Left lobe of liver (tissue), 2 donors: Measurements from ENCODE around the gene BLVRA. TPM values are rescaled to one million over a fixed set of nuclear protein-coding genes. Genes with fewer than 3 reads are reported as not detected.

Source experiments
- ATAC-seq: fragments of 200-7000 bp; cut with Tn5 transposase; one replicate; pipeline ENCODE4 v1.9.1; 2020; ENCODE audit warnings: mild to moderate bottlenecking, moderate library complexity
- DNase-seq: peaks from one replicate; pipeline ENCODE4 v3.0.0-alpha.2; 2020; ENCODE audit warnings: low spot score
- total RNA-seq: library from RNA; stranded (reverse); gene quantifications from one replicate; pipeline ENCODE4 v1.2.1, GENCODE V29; 2021
- donor health status: DM: no; HTN: no; CAD: no; lungs with moderate emphysema.
- donor health status: DM: no; HTN: yes; CAD: no.

Gene BLVRA
- total RNA-seq, 1 donor from 2014 or later: 4.0 TPM

DNA sequence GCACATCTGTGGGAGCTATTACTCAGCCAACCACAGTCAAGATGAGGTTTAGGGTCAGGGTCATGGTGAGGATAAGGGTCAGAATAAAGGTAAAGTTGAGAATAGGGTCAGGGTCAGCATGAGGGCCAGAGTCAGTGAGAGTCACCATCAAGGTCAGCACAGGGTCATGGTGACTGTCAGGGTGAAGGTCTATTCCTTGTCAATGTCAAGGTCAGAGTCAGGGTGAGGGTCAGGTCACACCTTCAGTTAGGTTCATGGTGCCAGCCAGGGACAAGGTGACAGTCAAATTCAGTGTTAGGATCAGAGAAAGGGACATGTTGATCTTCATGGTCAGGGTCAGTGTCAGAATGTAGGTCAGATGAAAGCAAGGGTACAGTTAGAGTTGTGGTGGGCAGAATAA is 96.7 kb downstream of the BLVRA start:
- no peak for ATAC-seq
- DNase-seq: no peak

DNA sequence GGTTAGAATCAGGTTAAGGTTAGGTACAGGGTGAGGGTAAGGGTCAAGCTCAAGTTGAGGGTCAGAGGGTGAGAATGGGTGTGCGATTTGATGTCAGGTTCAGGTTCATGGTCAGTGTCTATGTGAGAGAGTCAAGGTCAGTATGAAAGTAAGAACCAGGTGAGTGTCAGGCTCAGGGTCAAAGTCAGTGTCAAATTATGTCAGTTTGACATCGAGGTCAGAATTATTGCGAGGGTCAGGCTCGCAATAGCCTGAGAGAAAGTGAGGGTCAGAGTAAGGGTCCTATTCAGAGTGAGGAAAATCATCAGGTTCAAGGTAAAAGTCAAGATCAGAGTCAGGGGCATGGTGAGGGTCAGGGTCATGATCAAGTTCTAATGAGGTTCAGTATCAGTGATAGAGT is 97.8 kb downstream of the BLVRA start:
- no peak for DNase-seq
- ATAC-seq: no peak

Other genes with a start within 250 kb of the BLVRA start
- gene STK17A, start 175.6 kb upstream of the BLVRA start, total RNA-seq: 2.9 TPM
- gene COA1, start 29.2 kb upstream of the BLVRA start, total RNA-seq: 16.0 TPM
- gene MRPS24, start 110.8 kb downstream of the BLVRA start, total RNA-seq: 70.8 TPM
- 18.0 TPM for gene URGCP, start 147.9 kb downstream of the BLVRA start, total RNA-seq
- gene UBE2D4, start 167.8 kb downstream of the BLVRA start, total RNA-seq: 17.7 TPM
- gene SPDYE1, start 239.2 kb downstream of the BLVRA start, total RNA-seq: not detected